HG03045 (cell line): ENCODE results near the gene ZNF518A.
"Not testable (repeated sequence)": the region's sequence is repeated elsewhere in the genome, so short reads cannot be mapped to it uniquely, and the experiment has no call there.

Experiments
- ATAC-seq: cut with Tn5 transposase; IDR thresholded peaks from one replicate; pipeline ENCODE4 v1.9.1; 2021; ENCODE audit warnings: mild to moderate bottlenecking, moderate library complexity; ENCODE audit not compliant: unreplicated experiment

Gene ZNF518A

DNA sequence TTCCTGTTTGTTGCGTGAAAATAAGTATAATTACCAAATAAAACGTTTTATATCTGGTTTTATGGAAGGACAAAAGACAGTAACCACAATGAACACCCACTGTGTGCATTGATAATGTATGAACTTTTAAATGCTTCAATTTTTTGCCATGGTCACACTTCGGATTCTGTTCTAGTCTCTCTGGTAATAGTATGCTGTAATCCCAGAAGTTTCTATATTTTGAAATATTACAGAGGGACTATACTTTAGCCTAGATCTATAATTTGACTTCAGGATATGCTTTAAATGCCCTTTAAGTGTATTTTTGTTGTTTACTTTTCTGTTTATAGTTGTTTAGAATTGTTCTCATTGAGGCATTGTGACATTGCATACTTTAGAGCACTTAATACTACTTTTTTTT, 1.5 kb downstream of the ZNF518A start:
- ATAC-seq = no peak

DNA sequence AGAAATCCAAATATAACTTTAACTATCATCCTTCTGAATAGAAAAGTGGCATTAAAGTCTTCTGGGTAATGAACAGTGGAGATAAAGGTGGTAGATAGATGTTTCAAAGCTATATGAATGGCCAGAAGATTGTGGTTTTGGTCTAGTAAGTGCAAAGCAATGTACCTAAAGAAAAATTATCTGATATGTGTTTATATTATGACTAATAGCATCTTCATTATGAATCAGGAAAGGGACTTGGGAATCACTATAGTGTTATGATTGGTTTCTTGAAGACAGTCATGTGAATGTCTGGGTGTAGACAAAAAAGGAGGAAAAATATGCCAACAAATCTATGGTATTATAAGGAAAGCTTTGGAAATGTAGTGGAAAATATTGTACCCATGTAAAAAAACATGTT, 3.0 kb downstream of the ZNF518A start:
- ATAC-seq = no peak

DNA sequence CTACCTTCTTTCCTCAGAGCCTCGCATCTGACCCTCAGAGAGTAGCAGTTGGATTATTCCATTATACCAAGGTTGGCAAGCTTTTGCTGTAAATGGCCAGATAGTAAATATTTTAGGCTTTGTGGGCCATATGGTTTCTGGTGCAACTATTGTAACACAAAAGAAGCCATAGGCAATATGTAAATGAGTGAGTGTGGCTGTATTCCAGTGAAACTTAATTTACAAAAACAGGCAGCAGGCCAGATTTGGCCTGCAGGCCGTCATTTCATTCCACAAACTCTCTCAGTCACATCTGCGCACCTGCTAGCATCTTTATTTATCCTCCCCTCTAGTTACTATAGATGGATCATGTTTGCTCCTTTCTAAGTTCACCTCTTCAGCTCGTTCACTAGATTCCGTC, 6.7 kb downstream of the ZNF518A start:
- no peak for ATAC-seq

DNA sequence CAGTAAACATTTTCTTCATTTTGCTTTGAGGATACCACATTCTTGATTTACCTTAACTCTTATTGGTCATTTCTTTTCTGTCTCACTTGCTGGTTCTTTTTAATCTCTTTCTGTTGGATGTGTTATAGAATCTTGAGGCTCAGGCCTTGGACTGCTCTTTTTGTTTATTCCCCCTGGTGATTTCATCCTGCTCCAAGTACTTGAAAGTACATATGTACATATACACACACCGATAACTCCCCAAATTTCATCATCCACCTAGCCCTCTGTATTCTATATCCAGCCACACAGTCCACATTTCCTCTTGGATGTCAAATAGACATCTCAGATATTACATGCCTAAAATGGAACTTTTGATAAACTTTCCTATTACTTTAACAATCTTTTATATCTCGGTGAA, 7.5 kb downstream of the ZNF518A start:
- no peak for ATAC-seq

DNA sequence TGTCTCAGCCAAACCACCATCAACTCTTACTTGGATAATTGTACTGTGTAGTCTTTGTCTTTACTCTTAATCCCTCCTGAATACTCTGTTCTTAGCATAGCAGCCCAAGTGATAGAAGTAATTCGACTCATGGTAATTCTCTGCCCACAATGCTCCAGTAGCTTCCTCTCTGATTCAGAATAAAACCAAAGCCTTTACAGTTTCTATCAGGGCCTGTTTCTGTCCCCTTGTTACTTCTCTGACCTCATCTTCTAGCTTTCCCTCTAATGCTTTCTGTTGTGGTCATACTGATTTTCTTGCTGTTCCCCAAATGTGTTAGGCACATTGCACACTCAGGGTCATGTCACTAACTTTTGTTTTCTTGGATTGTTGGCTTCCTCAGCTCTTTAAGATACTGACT, 8.0 kb downstream of the ZNF518A start:
- peak; percentile 98 for ATAC-seq

DNA sequence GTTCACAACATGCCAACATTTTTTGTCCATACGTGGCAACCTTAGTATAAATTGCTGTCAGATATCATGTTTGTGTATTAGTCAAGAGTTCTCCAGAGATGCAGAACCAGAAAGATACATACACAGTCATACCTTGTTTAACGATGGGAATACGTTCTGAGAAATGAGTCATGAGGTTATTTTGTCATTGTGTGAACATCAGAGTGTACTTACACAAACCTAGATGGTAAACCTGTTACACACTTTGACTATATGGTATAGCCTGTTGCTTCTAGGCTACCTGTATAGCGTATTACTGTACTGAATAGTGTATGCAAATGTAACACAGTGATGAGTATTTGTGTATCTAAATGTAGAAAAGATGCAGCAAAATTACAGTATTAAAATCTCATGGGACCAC, 22.3 kb downstream of the ZNF518A start:
- ATAC-seq = no peak

DNA sequence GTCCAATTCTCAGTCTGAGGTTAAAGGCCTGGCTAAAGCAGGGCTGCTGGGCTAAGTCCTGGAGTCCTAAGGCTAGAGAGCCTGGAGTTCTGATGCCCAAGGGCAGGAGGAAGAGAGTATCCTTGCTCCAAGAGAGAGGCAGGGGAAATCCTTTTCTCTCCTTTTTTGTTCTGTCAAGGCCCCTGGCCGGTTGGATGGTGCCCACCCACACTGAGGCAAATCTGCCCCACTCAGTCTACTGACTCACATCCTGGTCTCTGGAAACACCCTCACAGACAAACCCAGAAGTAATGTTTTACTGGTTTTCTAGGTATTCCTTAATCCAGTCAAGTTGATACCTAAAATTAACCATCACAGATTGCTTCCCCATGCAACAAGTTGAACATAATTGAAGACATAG, 23.0 kb downstream of the ZNF518A start:
- ATAC-seq = no peak

DNA sequence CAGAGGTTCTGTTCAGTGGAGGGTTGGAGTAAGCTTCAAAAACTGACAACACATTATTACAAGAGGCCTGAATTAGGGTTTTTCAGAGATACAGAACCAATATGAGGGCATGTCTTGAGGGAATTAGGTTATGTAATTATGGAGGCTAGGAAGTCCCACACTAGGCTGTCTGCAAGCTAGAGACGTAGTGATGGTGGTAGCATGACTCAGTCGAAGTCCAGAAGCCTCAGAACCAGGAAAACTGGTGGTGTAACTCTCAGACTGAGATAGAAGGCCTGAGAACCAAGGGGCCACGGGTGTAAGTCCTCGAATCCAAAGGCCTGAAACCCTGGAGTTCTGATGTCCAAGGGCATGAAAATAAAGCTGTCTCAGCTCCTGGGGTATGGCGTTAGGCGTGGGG, 35.6 kb downstream of the ZNF518A start:
- no peak for ATAC-seq

DNA sequence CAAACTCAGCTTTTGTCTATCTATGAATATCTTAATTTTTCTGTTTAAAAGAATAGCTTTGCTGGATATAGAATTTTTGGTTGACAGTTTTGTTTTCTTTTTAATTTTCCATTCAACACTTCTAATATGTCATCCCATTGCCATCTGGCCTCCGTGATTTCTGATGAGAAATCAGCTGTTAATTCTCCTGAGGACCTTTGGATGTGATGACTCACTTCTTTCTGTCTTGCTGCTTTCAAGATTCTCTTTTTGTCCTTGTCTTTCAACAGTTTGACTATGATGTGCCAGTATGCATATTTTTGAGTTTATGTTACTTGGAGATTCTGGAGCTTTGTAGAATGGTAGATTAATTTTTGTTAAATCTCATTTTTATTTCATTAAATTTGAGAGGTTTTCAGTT, 38.4 kb downstream of the ZNF518A start:
- ATAC-seq = no peak

DNA sequence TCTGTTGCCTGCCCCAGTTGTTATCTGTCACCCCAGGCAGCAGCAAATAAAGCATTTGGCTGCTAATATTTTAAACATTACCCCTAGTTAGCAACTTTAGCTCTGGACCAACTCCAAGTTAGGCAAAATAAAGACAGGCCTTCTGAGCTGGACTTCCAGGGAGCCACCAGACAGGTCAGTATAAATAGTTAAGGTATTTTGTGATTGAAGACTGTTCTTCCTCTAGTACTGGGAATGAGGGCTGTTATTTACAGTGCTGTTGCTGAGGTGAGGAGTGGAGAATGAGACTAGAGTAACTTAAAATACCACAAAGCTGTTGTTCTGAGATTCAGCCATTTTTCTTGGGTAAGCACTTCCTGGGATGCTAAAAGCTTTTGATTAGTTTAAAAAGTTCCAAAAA, 40.1 kb downstream of the ZNF518A start:
- no peak for ATAC-seq

DNA sequence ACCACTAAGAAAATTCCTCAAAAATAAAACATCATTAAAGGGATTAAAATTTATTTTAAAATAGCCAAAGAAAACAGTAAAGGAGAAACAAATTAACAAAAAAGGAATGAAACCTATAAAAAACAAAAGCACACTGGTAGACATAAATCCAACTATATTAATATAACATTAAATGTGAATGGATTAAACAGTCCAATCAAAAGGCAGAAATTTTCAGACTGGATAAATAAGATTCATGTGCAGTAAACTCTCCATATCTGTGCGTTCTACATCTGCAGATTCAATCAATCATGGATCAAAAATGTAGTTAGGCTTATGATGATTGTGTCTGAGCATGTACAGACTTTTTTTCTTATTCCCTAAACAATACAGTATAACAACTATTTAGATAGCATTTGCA, 42.6 kb downstream of the ZNF518A start:
- no peak for ATAC-seq

DNA sequence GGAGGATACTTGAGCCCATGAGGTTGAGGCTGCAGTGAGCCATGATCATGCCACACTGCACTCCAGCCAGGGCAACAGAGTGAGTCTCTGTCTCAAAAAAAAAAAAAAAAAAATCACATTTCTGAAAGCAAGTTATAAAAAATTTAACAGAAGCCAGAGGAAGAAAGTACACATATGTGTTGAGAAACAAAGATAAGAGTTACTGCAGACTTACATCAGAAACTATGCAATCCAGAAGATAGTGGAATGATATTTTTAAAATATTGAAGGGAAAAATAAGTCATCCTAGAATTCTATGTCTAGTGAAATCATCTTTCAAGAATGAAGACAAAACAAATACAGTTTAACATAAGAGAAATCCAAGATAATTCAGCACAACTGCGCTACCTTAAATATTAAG, 46.9 kb downstream of the ZNF518A start:
- ATAC-seq = no peak

DNA sequence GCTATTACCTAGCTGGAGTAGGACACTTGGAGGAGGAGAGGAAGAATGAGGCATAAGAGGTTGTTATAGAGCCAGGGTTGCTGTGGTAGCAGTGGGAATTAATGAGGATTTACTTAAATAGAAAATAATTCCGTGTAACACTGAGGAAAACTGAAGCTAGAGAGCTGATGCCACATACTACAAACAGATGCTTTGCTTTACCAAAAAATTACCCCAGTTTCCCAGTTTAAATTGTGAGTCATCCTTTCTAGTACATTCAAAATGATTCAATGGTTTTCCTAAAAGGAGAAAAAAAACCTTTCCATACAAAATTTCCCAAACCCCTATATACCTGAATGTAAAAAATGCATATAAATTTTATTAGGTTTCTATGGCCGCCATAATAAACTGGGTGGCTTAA, 58.3 kb downstream of the ZNF518A start:
- ATAC-seq = no peak

DNA sequence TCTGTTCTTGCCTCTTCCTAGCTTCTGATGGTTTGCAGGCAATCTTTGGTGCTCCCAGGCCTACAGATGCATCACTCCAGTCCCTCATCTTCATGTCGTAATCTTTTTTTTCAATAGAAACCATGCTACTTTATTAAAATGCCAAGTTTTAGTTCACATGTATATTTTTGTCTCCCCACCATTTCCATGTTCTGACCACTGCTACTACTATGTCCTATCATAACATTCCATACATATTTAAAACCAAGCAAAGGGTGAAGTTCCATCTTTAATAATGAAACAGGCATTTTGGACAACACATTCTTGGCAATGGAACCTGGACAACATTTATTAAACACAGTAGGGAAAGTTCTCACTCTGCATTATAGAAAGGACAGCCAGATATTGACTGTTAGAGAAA, 58.8 kb downstream of the ZNF518A start:
- ATAC-seq = no peak

DNA sequence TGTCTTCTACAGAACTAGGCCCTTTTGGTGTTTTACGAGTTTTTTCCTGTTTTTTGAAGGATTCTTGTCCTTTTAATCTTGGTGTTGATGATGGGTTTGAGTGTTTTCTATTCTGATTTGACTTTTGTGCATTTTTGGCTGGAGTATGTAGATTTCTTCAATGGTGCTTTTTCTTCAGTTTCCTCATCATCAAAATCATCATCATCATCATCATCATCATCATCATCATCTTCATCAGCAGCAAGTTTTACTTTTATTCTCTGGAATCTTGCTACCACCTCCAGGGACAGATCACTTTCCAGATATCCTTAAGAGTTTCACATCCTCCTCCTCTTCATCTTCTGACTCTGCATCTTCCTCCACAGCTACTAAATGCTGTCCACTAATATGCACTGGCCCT, 59.4 kb downstream of the ZNF518A start:
- not testable (repeated sequence) for ATAC-seq

DNA sequence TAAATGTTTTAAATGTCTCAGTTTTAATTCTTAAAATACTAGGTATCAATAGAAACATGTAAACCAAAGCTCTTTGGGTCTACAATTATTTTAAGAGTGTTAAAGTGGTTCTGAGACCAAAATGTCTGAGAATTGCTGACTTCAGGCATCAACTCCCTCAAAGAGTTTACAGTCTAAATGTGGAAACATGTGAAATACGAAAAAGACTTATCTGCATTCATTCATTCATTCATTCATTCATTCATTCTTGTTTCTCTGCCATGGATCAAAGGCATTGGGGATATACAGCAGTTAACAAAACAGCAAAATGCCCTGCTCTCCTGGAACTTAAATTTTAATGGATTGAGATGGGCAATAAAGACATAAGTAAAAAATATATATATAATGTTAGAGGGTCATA, 71.4 kb downstream of the ZNF518A start:
- no peak for ATAC-seq

DNA sequence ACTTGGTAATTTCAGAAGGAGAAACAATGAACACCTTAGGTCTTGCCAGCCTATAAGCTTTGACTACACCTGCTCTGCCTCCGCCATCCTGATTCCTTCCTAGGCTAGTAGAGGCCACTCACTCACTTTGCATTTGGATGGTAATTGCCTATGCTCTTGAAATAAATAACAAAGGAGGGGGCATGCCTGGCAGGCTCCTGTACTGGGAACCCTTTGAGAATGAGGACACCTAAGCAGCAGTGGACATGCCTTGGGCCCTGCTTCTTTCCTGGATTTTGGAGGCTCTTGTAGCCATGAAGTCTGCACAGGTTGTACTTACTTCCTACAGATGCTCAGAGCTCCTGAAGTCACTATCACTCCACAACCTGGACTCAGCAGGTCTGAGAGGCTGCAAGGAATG, 75.5 kb downstream of the ZNF518A start:
- ATAC-seq = no peak

DNA sequence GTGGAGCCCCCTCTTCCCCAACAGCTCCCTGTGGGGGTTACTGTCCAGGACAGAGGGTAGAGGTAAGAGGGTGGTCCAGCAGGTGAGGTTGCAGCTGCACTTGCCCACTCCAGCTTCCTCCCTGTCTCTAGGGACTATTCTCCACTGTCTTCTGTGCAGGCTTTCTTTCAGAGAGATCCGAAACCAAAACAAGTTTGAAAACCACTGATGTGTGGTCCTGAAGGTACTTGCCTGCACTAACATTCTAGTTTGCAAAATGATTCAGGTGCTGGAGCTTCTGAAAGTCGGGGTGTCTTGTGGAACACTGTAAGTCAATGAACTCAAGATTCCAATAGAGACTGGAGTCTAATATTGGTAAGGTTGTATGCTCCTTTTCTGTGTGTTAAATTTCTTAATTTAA, 78.2 kb downstream of the ZNF518A start:
- ATAC-seq = peak; percentile 80

DNA sequence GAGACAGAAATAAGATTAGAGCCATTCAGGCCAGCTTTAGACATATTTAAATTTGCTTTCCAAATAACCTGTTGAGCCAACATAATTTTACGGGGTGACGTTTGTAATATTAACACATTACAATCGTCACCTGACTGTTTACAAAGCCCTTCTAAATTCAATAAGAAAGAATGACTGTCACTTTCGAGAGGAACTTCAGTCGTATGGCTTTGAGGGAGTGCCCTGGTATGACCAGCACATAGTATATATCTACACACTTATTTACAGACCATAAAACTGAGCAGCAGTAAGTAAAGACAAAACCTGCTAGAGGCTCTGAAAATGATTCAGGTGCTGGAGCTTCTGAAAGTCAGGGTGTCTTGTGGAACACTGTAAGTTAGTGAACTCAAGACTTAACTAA, 78.8 kb downstream of the ZNF518A start:
- ATAC-seq = no peak

DNA sequence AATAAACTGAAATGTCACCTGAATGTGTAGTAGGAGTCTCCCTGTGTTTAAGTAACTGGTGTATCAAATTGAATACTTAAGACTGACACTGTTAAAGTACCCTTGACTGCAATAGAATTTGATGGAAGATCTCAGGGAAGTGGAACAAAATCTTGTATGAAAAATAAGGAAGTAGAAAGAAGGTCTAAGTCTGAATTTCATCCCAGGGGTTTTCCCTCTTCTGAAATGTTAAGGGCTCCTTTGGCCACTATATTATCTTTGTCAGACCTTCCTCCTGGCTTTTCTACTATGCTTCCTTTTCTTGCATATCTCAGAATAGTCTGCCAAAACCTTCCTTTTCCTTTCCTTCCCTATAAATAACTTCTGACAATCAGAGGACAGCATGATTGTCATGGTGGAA, 81.7 kb downstream of the ZNF518A start:
- no peak for ATAC-seq

DNA sequence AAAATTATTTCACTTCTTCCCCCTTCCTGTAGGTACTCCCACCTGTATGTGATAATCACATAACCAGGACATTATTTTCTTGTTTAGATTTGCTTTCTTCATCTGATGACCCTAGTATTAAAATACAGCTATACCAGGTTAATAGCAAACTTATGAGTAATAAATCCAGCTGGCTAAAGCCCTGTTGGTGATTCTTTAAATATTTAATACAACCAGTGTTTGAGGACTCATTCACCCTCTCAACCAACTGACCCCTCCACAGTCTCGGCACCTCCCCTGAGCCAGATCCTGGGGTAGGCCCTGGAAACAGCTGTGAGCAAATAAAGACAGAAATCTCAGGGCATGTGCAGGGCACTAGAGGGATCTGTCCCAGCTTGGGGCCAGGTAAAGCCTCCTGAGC, 82.8 kb downstream of the ZNF518A start:
- ATAC-seq = no peak
